BE2C (cell line): Measurements from ENCODE around the gene TENM4.

Experiments used
- DNase-seq: peaks from one replicate; pipeline ENCODE4 v3.0.0-alpha.2; 2020
- H3K27me3 ChIP-seq: fragments of 250-450 bp; sonication (Bioruptor Pico); 2 replicates; pipeline ENCODE4 v1.5.1; 2020; ENCODE audit warnings: mild to moderate bottlenecking
- H3K36me3 ChIP-seq: fragments of 250-450 bp; sonication (Bioruptor Pico); 2 replicates; pipeline ENCODE4 v1.5.1; 2020; ENCODE audit warnings: mild to moderate bottlenecking
- H3K4me1 ChIP-seq: fragments of 250-450 bp; sonication (Bioruptor Pico); 2 replicates; pipeline ENCODE4 v1.5.1; 2020
- H3K4me3 ChIP-seq: 2 replicates; pipeline ENCODE4 v1.5.1; 2011; ENCODE audit warnings: low read depth, low read length
- H3K9me3 ChIP-seq: fragments of 250-450 bp; sonication (Bioruptor Pico); 2 replicates; pipeline ENCODE4 v1.5.1; 2020
- CTCF ChIP-seq: IDR thresholded peaks from 2 replicates; pipeline ENCODE4 v1.5.1; 2012; ENCODE audit warnings: mild to moderate bottlenecking, low read depth, low read length

The TENM4 gene

GRCh38 chr11:78996007-78996406 lies 444.8 kb downstream of the TENM4 start:
- Histone ChIP-seq H3K27me3 (no peaks in the 10 kb centered on the region), H3K4me1 (no peaks in the 10 kb centered on the region), H3K36me3 (no peaks in the 10 kb centered on the region), H3K4me3 (no peak overlapping the region), H3K9me3 (0 out of 2 replicates have a peak, but pooled peaks cover 2% of the 10 kb centered on the region)
- no peak for TF ChIP-seq CTCF
- no peak for DNase-seq

- Histone ChIP-seq H3K4me1 (no peaks in the 10 kb centered on the region), H3K27me3 (no peaks in the 10 kb centered on the region), H3K36me3 (no peaks in the 10 kb centered on the region), H3K9me3 (0 out of 2 replicates have a peak, but pooled peaks cover 2% of the 10 kb centered on the region), H3K4me3 (no peak overlapping the region)
- no peak for TF ChIP-seq CTCF
- DNase-seq = no peak
Observed at GRCh38 chr11:78995171-78995570, 445.7 kb downstream of the TENM4 start.

DNA sequence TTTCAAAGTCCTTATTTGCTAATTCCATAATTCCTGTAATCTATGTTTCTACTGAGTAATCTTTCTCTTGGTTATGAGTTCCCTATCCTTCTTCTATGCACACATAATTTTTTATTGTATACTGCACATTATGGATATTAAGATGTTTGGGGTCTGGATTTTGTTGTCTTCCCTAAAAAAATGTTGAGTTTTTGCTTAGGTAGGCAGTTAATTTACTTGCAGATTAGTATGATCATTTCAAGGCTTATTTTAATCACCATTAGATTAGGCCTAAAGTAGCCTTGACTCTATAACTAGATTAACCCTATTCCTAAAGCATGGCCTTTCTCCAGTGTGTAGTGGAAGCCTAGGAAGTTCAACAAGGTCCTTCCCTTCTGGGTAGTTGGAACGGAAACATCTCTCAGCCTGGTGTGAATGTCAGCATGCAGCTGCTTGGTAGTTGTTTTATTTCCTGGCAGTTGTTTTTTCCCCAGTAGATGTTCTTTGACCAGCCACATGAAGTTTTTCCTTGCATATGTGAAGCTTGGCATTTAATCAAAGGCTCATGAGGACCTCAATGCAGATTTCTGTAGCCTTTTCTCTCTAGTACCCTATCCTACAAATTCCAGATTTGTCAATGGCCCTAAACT lies 446.9 kb downstream of the TENM4 start:
- DNase-seq = no peak
- no peak for TF ChIP-seq CTCF
- Histone ChIP-seq H3K4me3 (no peak overlapping the region), H3K9me3 (0 out of 2 replicates have a peak, but pooled peaks cover 2% of the 10 kb centered on the region), H3K4me1 (no peaks in the 10 kb centered on the region), H3K27me3 (no peaks in the 10 kb centered on the region), H3K36me3 (no peaks in the 10 kb centered on the region)

DNA sequence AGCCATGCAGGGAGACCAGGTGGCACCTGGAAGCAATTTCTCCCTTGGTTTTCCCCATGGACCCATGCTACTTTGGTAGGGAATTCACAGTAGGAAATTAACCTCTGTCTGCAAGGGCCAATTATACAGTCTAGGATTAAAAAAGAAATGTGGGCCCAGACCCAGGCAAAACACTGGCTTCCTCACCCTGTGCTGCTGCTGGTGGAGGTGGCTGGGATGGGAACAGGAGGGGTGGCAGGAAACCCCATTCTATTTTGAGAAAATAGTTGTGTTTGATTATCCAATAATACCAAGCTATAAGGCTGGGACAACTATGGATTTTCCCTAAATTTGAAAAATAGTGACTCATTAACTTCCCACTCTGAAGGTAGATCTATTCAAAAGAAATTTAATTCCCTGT lies 449.1 kb downstream of the TENM4 start:
- Histone ChIP-seq H3K27me3 (no peaks in the 10 kb centered on the region), H3K4me1 (no peaks in the 10 kb centered on the region), H3K9me3 (no peaks in the 10 kb centered on the region), H3K4me3 (no peak overlapping the region), H3K36me3 (no peaks in the 10 kb centered on the region)
- no peak for TF ChIP-seq CTCF
- DNase-seq = no peak

DNA sequence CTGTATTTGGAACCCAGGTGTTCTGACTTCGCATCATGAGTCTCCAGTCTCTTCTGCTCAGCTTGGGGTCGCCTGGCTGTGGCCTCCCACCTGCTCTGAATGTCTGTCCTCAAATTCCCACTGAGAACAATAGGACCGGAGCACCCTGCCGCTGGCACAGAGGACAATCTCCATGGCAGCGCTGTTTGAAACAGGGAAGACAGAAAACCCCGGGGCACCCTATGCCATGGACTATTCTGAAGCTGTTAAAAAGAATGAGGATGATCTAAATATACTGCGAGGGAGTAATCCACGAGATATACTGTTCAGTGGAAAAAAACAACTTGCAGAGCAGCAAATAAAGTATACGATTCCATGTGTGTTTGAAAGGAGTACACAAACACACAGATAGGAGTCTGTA lies 450.6 kb downstream of the TENM4 start:
- no peak for TF ChIP-seq CTCF
- H3K36me3 ChIP-seq = no peaks in the 10 kb centered on the region
- no peaks in the 10 kb centered on the region for H3K4me1 ChIP-seq
- no peak for DNase-seq
- H3K9me3 ChIP-seq = no peaks in the 10 kb centered on the region
- no peak overlapping the region for H3K4me3 ChIP-seq
- no peaks in the 10 kb centered on the region for H3K27me3 ChIP-seq

- no peak overlapping the region for H3K4me3 ChIP-seq
- no peak for TF ChIP-seq CTCF
Observed at GRCh38 chr11:78987748-78988147, 453.1 kb downstream of the TENM4 start.

More at GRCh38 chr11:78987748-78988147, 453.1 kb downstream of the TENM4 start:
- no peaks in the 10 kb centered on the region for H3K27me3 ChIP-seq
- no peak for DNase-seq
- no peaks in the 10 kb centered on the region for H3K36me3 ChIP-seq
- H3K4me1 ChIP-seq = peaks cover 7% of the 10 kb centered on the region
- H3K9me3 ChIP-seq = no peaks in the 10 kb centered on the region
